CD14-positive monocyte (primary cell): ENCODE measurements around the gene ACSF3. TPM values are rescaled to one million over a fixed set of nuclear protein-coding genes. Genes with fewer than 3 reads are reported as not detected.
A peak's percentile ranks its signal among the peaks of the same experiment; 100 is the strongest.

Experiments
- DNase-seq, 3 donors: peaks; one replicate each; pipeline ENCODE4 v3.0.0-alpha.2; 2011 to 2022
- H2AFZ ChIP-seq: 2 replicates; pipeline ENCODE4 v1.6.0; 2012; ENCODE audit warnings: mild to moderate bottlenecking, low read depth, low read length, inconsistent platforms; ENCODE audit not compliant: insufficient read depth, poor library complexity, severe bottlenecking
- H3K27ac ChIP-seq, 2 donors: 1 replicate in 1 of 2; 2 replicates in 1 of 2; pipeline ENCODE4 v1.5.1; 2012 to 2013; ENCODE audit warnings: low read length in 2 of 2, control low read depth in 1 of 2, inconsistent platforms in 1 of 2, low read depth in 1 of 2, mild to moderate bottlenecking in 1 of 2
- H3K27me3 ChIP-seq, 2 donors: one replicate each; pipeline versions ENCODE4 v1.6.0 to v1.6.1; 2011 to 2013; ENCODE audit warnings: low read length in 2 of 2; ENCODE audit not compliant: control insufficient read depth in 2 of 2, insufficient read depth in 2 of 2
- H3K36me3 ChIP-seq, 2 donors: replicated peaks in 1 of 2; 1 replicate in 1 of 2; 2 replicates in 1 of 2; pipeline versions ENCODE4 v1.5.1 to v1.6.1; 2012 to 2013; ENCODE audit warnings: low read length in 2 of 2, control low read depth in 1 of 2, inconsistent platforms in 1 of 2, mild to moderate bottlenecking in 1 of 2; ENCODE audit not compliant: insufficient read depth in 2 of 2, control insufficient read depth in 1 of 2
- H3K4me1 ChIP-seq, 2 donors: 1 replicate in 1 of 2; 2 replicates in 1 of 2; pipeline versions ENCODE4 v1.5.1 to v1.6.1; 2012 to 2013; ENCODE audit warnings: low read length in 2 of 2, control low read depth in 1 of 2, inconsistent platforms in 1 of 2, mild to moderate bottlenecking in 1 of 2, moderate library complexity in 1 of 2; ENCODE audit not compliant: insufficient read depth in 2 of 2, control insufficient read depth in 1 of 2
- H3K4me2 ChIP-seq: replicated peaks from 2 replicates; pipeline ENCODE3; 2012; ENCODE audit warnings: low read length, moderate library complexity, mild to moderate bottlenecking; ENCODE audit not compliant: poor library complexity, severe bottlenecking; ENCODE audit errors: extremely low read depth
- H3K4me3 ChIP-seq, 3 experiments: fragments of 200-600 bp in 1 of 3; sonication (generic) in 1 of 3; replicated peaks in 1 of 3; 1 replicate in 2 of 3; 2 replicates in 1 of 3; pipeline ENCODE4 v1.5.1; 2011 to 2013; ENCODE audit warnings: low read length in 3 of 3, mild to moderate bottlenecking in 3 of 3, control low read depth in 2 of 3, low read depth in 2 of 3, inconsistent platforms in 1 of 3, moderate library complexity in 1 of 3
- H3K79me2 ChIP-seq: 2 replicates; pipeline ENCODE4 v1.6.0; 2012; ENCODE audit warnings: mild to moderate bottlenecking, control low read depth, inconsistent platforms, low read length, moderate library complexity; ENCODE audit not compliant: insufficient read depth
- H3K9ac ChIP-seq: 2 replicates; pipeline ENCODE4 v1.6.0; 2017; ENCODE audit warnings: low read length, mild to moderate bottlenecking; ENCODE audit not compliant: insufficient read depth, poor library complexity, severe bottlenecking
- H3K9me3 ChIP-seq, 2 donors: replicated peaks in 1 of 2; 1 replicate in 1 of 2; 2 replicates in 1 of 2; pipeline versions ENCODE4 v1.5.1 to v1.6.1; 2012 to 2013; ENCODE audit warnings: low read length in 2 of 2, control low read depth in 1 of 2; ENCODE audit not compliant: control insufficient read depth in 1 of 2, insufficient read depth in 1 of 2
- H4K20me1 ChIP-seq: 2 replicates; pipeline ENCODE4 v1.6.0; 2012; ENCODE audit warnings: mild to moderate bottlenecking, low read length, control low read depth, moderate library complexity; ENCODE audit not compliant: insufficient read depth
- H3K27ac Mint-ChIP-seq, 7 donors: one replicate each; pipeline ENCODE4 v1.8.0; 2020; ENCODE audit warnings: mild to moderate bottlenecking in 7 of 7, mixed read lengths in 7 of 7, moderate library complexity in 6 of 7, inconsistent platforms in 2 of 7
- H3K27me3 Mint-ChIP-seq, 3 donors: one replicate each; pipeline ENCODE4 v1.8.0; 2021 to 2022; ENCODE audit warnings: low read depth in 3 of 3, mild to moderate bottlenecking in 3 of 3, mixed read lengths in 3 of 3, moderate library complexity in 3 of 3, inconsistent platforms in 1 of 3
- H3K36me3 Mint-ChIP-seq, 2 donors: one replicate each; pipeline ENCODE4 v1.8.0; 2020; ENCODE audit warnings: mixed read lengths in 2 of 2, inconsistent platforms in 1 of 2, mild to moderate bottlenecking in 1 of 2
- H3K4me1 Mint-ChIP-seq: one replicate; pipeline ENCODE4 v1.8.0; 2020; ENCODE audit warnings: mild to moderate bottlenecking, mixed read lengths
- H3K4me3 Mint-ChIP-seq, 2 donors: one replicate each; pipeline ENCODE4 v1.8.0; 2020; ENCODE audit warnings: mild to moderate bottlenecking in 2 of 2, mixed read lengths in 2 of 2, moderate library complexity in 1 of 2
- H3K9me3 Mint-ChIP-seq, 7 donors: one replicate each; pipeline ENCODE4 v1.8.0; 2020 to 2022; ENCODE audit warnings: mixed read lengths in 7 of 7, mild to moderate bottlenecking in 6 of 7, moderate library complexity in 6 of 7, inconsistent platforms in 2 of 7
- CTCF ChIP-seq: fragments of 200-600 bp; IDR thresholded peaks from one replicate; pipeline ENCODE4 v1.8.0; 2022; ENCODE audit warnings: antibody characterized with exemption, mild to moderate bottlenecking
- WGBS: methylation state at CpG from one replicate; pipeline ENCODE4 v1.1.5; 2013; ENCODE audit warnings: missing lambda C conversion rate; ENCODE audit not compliant: insufficient coverage; 5-methylcytosine and 5-hydroxymethylcytosine counted together
- intact Hi-C, 2 donors: fragments of 100-400 bp; cut with micrococcal nuclease; formaldehyde crosslinking; loops; one replicate each; pipeline versions ENCODE4 v1.15.0 to v1.15.1; 2023
- polyA plus RNA-seq, 3 donors: library from polyadenylated mRNA; depleted of rRNA in 1 of 3; unstranded in 2 of 3; stranded (reverse) in 1 of 3; fragments of 300-500 nt in 2 of 3; fragments of >200 nt in 1 of 3; fragmentation: Illumina TruSeq in 2 of 3; gene quantifications; 1 replicate in 2 of 3; 2 replicates in 1 of 3; pipeline ENCODE4 v1.2.3, GENCODE V29; 2012 to 2021

Gene ACSF3
- polyA plus RNA-seq, 3 donors = 23.5 to 26.7 (median 26.4) TPM

GRCh38 chr16:89170346-89171215 is 76.9 kb downstream of the ACSF3 start:
- 20% methylated on average over 33 of the region's 34 CpGs for WGBS
- Histone ChIP-seq H3K4me2 (peak overlapping the region; percentile 51), H3K79me2 (no peaks in the 10 kb centered on the region), H3K27ac (no peak overlapping the region), H2AFZ (no peak overlapping the region), H3K9me3 (no peaks in the 10 kb centered on the region), H3K36me3 (no peaks in the 10 kb centered on the region), H4K20me1 (no peaks in the 10 kb centered on the region), H3K9ac (no peak overlapping the region), H3K27me3 (peaks cover 0 to 40% of the 10 kb centered on the region in 2 donors), H3K4me3 (peak overlapping the region in 1 of 3 experiments; percentile 44), H3K4me1 (peaks cover 18 to 24% of the 10 kb centered on the region in 2 donors)
- no peak for TF ChIP-seq CTCF
- H3K27ac Mint-ChIP-seq = peak overlapping the region in 3 of 7 donors; percentile 40 to 75 (median 51)
- peaks cover 8 to 64% (median 23%) of the 10 kb centered on the region in 3 donors for H3K27me3 Mint-ChIP-seq
- intact Hi-C loops = loop anchor here in 1 of 2 donors (2.0 to 5.0 kb wide), 3 partner anchors 22 to 313 kb away; partner anchors contain the start of genes GALNS and TRAPPC2L
- no peak for DNase-seq
- peaks cover 0 to 4% (median 0%) of the 10 kb centered on the region in 7 donors for H3K9me3 Mint-ChIP-seq
- peak overlapping the region; percentile 51 to 86 for H3K4me3 Mint-ChIP-seq
- H3K36me3 Mint-ChIP-seq = no peaks in the 10 kb centered on the region
- peaks cover 6% of the 10 kb centered on the region for H3K4me1 Mint-ChIP-seq

GRCh38 chr16:89171216-89172170 is 77.8 kb downstream of the ACSF3 start, which contains the start of gene CDH15:
Gene CDH15 (plus strand): TSS chr16:89171748. CDS start chr16:89171832, 84 bp downstream.
- H3K79me2 ChIP-seq = no peaks in the 10 kb centered on the region
- peak within 1 kb of the TSS; percentile 51 for H3K4me2 ChIP-seq
- no peaks in the 10 kb centered on the region for H3K9me3 ChIP-seq
- Mint-ChIP-seq H3K4me1 (peaks cover 6% of the 10 kb centered on the region), H3K9me3 (peaks cover 0 to 4% (median 0%) of the 10 kb centered on the region in 7 donors), H3K27ac (peak within 1 kb of the TSS in 3 of 7 donors; percentile 33 to 75 (median 51)), H3K36me3 (no peaks in the 10 kb centered on the region), H3K27me3 (peaks cover 8 to 62% (median 18%) of the 10 kb centered on the region in 3 donors), H3K4me3 (peak within 1 kb of the TSS; percentile 51 to 86)
- no peaks in the 10 kb centered on the region for H3K36me3 ChIP-seq
- no peak for TF ChIP-seq CTCF
- H4K20me1 ChIP-seq = no peaks in the 10 kb centered on the region
- H2AFZ ChIP-seq = no peak within 1 kb of the TSS
- DNase-seq = peak; percentile 88 to 95 (median 95)
- H3K27me3 ChIP-seq = peaks cover 0 to 40% of the 10 kb centered on the region in 2 donors
- intact Hi-C loops = loop anchor here in 1 of 2 donors (2.0 to 5.0 kb wide), 3 partner anchors 21 to 314 kb away; partner anchors contain the start of genes GALNS and TRAPPC2L
- peak within 1 kb of the TSS in 1 of 3 experiments; percentile 44 for H3K4me3 ChIP-seq
- H3K4me1 ChIP-seq = peaks cover 18 to 24% of the 10 kb centered on the region in 2 donors
- no peak within 1 kb of the TSS for H3K9ac ChIP-seq
- 11% methylated on average over 40 of the region's 74 CpGs for WGBS
- H3K27ac ChIP-seq = no peak within 1 kb of the TSS
